Parathyroid adenoma (tissue), 2 donors: ENCODE results near the gene ITPR1.
A peak's percentile ranks its signal among the peaks of the same experiment; 100 is the strongest.

Experiments used
- H2AFZ ChIP-seq: fragments of 300-600 bp; sonication (generic); one replicate; pipeline ENCODE4 v1.7.0; 2017; ENCODE audit warnings: antibody characterized with exemption, mild to moderate bottlenecking
- H3K27ac ChIP-seq: fragments of 300-600 bp; sonication (generic); one replicate; pipeline ENCODE4 v1.7.0; 2017
- H3K27me3 ChIP-seq: fragments of 300-600 bp; sonication (generic); one replicate; pipeline ENCODE4 v1.7.0; 2017; ENCODE audit warnings: low read length; ENCODE audit not compliant: control insufficient read depth, insufficient read depth
- H3K36me3 ChIP-seq: fragments of 300-600 bp; sonication (generic); one replicate; pipeline ENCODE4 v1.7.0; 2017; ENCODE audit warnings: low read length; ENCODE audit not compliant: control insufficient read depth, insufficient read depth
- H3K4me1 ChIP-seq: fragments of 300-600 bp; sonication (generic); one replicate; pipeline ENCODE4 v1.7.0; 2017; ENCODE audit warnings: control low read depth
- H3K4me2 ChIP-seq: fragments of 300-600 bp; sonication (generic); one replicate; pipeline ENCODE4 v1.7.0; 2017; ENCODE audit warnings: low read length
- H3K4me3 ChIP-seq: fragments of 300-600 bp; sonication (generic); one replicate; pipeline ENCODE4 v1.7.0; 2017; ENCODE audit warnings: low read depth, low read length
- H3K79me2 ChIP-seq: fragments of 300-600 bp; sonication (generic); one replicate; pipeline ENCODE4 v1.7.0; 2017; ENCODE audit warnings: control low read depth
- H3K9ac ChIP-seq: fragments of 300-600 bp; sonication (generic); one replicate; pipeline ENCODE4 v1.7.0; 2017; ENCODE audit warnings: mild to moderate bottlenecking
- H3K9me3 ChIP-seq: fragments of 300-600 bp; sonication (generic); one replicate; pipeline ENCODE4 v1.7.0; 2017; ENCODE audit warnings: low read length; ENCODE audit not compliant: control insufficient read depth
- TF ChIP-seq, protein P1 (sequence below): fragments of 300-600 bp; sonication (generic); IDR thresholded peaks from one replicate; pipeline ENCODE4 v1.7.0; 2017; ENCODE audit warnings: antibody characterized with exemption, mild to moderate bottlenecking
- donor health status: primary hyperparathyroidism.

Gene ITPR1

DNA sequence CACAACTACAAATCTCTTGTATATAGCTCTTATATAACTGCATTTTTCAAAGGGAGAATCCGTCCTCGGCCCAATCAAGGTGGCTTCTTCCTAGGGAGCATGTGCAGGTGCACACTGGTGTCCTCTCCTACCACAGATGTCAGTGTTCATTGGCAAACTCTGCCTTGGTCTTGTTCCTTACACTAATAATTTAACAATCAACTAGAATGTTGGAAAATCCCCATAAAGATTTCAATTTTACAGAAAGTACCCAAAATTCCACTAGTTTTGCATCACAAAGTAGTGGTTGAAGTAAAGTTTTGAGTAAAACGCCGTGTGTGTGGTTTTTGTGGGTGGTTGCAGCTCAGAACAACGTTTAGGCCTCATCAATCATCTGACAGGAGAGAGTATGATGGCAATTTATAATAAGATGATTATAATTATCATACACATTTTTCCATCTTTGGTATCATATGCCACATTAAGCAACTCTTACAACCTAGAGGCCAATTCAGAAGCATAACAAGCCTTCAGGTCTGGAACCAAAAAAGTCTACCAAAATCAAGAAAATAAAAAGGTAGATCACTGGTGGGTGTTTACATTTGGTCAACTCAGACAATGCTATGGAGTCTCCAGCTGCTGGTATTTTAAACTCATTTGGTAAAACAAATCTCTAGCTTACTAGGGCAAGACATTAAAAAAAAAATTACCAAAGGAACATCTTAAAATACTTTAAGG lies 357.2 kb downstream of the ITPR1 start:
- Histone ChIP-seq H3K79me2 (no peaks in the 10 kb centered on the region), H3K27ac (peak overlapping the region; percentile 68), H3K9me3 (no peaks in the 10 kb centered on the region), H3K27me3 (no peaks in the 10 kb centered on the region), H2AFZ (peak overlapping the region; percentile 4), H3K4me3 (no peak overlapping the region), H3K4me2 (peak overlapping the region; percentile 48), H3K4me1 (peaks cover 33% of the 10 kb centered on the region), H3K36me3 (no peaks in the 10 kb centered on the region), H3K9ac (no peak overlapping the region)
- TF ChIP-seq, protein P1, sequence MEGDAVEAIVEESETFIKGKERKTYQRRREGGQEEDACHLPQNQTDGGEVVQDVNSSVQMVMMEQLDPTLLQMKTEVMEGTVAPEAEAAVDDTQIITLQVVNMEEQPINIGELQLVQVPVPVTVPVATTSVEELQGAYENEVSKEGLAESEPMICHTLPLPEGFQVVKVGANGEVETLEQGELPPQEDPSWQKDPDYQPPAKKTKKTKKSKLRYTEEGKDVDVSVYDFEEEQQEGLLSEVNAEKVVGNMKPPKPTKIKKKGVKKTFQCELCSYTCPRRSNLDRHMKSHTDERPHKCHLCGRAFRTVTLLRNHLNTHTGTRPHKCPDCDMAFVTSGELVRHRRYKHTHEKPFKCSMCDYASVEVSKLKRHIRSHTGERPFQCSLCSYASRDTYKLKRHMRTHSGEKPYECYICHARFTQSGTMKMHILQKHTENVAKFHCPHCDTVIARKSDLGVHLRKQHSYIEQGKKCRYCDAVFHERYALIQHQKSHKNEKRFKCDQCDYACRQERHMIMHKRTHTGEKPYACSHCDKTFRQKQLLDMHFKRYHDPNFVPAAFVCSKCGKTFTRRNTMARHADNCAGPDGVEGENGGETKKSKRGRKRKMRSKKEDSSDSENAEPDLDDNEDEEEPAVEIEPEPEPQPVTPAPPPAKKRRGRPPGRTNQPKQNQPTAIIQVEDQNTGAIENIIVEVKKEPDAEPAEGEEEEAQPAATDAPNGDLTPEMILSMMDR: no peak

DNA sequence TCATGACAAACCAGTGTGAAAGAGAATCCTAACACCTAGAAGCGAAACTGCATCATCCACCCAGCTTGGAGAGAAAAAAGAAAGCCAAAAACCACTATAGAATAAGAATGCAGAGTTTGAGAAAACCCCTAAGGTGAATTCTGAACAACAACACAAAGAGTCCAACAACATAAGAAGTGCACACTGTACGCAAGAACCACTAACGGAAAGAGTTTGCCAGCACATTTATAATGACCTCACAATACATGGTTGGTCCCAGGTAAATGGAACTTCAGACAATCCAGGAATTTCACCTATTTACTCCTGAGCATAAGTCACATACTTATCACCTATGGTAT lies 357.7 kb downstream of the ITPR1 start:
- Histone ChIP-seq H3K4me2 (no peak overlapping the region), H3K4me1 (peaks cover 33% of the 10 kb centered on the region), H3K4me3 (no peak overlapping the region), H3K9me3 (no peaks in the 10 kb centered on the region), H2AFZ (no peak overlapping the region), H3K79me2 (no peaks in the 10 kb centered on the region), H3K27me3 (no peaks in the 10 kb centered on the region), H3K27ac (no peak overlapping the region), H3K9ac (no peak overlapping the region), H3K36me3 (no peaks in the 10 kb centered on the region)
- TF ChIP-seq, protein P1: no peak

DNA sequence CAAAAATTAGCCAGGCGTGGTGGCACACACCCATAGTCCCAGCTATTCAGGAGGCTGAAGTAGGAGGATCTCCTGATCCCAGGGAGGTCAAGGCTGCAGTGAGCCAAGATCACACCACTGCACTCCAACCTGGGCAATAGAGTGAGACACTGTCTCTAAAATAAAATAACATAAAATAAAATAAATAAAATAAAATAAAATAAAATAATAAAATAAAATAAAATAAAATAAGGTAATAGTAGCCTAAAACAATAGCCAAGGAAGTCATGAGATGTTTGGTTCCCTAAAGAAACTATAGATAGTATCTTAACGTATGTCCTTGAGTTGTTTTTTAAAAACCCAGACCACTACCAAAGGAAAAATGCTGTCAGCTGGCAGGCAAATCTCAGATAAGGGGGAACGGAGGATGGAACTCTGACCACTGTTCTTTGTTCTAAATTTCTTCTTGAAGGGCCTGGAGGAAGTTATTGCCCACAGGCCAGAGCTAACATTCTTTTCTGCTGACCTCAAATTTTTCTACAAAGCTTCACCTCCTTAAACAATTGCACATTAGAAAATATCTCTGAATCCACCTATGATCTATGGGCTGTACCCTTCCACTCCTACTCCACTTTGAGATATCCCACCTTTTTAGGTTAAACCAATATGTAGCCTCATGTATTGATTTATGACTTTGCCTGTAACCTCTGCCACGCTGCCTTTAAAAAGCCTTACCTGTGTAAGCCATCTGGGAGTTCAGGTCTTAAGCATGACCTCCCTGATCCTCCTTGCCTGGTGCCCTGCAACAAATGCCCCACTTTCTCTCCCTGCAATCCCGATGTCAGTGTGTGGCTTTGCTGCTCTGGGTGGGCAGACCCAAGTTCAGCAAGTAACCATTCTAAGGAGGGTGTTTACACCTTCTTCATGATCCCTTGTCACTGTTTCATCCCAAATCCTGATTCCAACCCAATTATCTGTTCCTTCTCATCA lies 359.9 kb downstream of the ITPR1 start:
- Histone ChIP-seq H2AFZ (peak overlapping the region; percentile 71), H3K4me2 (no peak overlapping the region), H3K4me3 (no peak overlapping the region), H3K4me1 (peaks cover 27% of the 10 kb centered on the region), H3K36me3 (no peaks in the 10 kb centered on the region), H3K79me2 (no peaks in the 10 kb centered on the region), H3K27ac (peak overlapping the region; percentile 8), H3K27me3 (no peaks in the 10 kb centered on the region), H3K9ac (no peak overlapping the region), H3K9me3 (no peaks in the 10 kb centered on the region)
- TF ChIP-seq, protein P1: no peak

DNA sequence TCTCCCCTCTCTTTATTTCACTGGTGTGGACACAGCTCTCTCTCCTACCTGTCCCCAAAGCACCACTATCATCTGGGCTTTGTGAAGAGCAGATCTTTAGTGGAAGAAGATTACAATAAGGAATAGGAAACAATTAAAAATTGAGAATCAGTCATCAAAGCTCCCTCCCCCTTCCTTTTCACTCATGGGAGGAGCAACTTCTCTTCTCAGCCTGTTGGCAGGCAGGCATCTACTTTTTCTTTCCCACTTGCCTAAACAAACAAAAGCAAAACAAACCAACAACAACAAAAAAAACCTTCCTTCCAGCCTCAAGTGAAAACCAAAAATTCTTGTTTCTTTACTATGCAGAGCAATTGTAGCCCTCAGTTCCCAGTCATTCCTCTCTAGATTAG lies 360.6 kb downstream of the ITPR1 start:
- Histone ChIP-seq H3K9ac (no peak overlapping the region), H3K36me3 (no peaks in the 10 kb centered on the region), H3K27ac (peak overlapping the region; percentile 8), H2AFZ (peak overlapping the region; percentile 71), H3K4me3 (no peak overlapping the region), H3K9me3 (no peaks in the 10 kb centered on the region), H3K27me3 (no peaks in the 10 kb centered on the region), H3K4me2 (no peak overlapping the region), H3K4me1 (peaks cover 20% of the 10 kb centered on the region), H3K79me2 (no peaks in the 10 kb centered on the region)
- TF ChIP-seq, protein P1: no peak
